Measurements from ENCODE around the gene EN1.

- TF ChIP-seq CTCF (conservative IDR thresholded peaks at IDR 0.05) (no peak), ZFX (IDR thresholded peaks at IDR 0.05) (no peak)
Observed at GRCh38 chr2:118835746-118836410, 11.6 kb downstream of the EN1 start.

Measured in C4-2B (cell line).